Fibroblast of mammary gland (primary cell): ENCODE results near the gene ATXN2.

ENCODE experiments used
- DNase-seq: peaks from one replicate; pipeline ENCODE4 v3.0.0-alpha.2; 2010; ENCODE audit warnings: low read depth
- H3K4me3 ChIP-seq: 2 replicates; pipeline ENCODE4 v1.5.1; 2011; ENCODE audit warnings: low read depth, mild to moderate bottlenecking, low read length, moderate library complexity; ENCODE audit not compliant: control insufficient read depth
- TF ChIP-seq, protein P1 (sequence below): conservative IDR thresholded peaks from 2 replicates; pipeline ENCODE4 v1.5.1; 2011; ENCODE audit warnings: low read depth, low read length, inconsistent platforms; ENCODE audit not compliant: control insufficient read depth, insufficient read depth

Gene ATXN2

DNA sequence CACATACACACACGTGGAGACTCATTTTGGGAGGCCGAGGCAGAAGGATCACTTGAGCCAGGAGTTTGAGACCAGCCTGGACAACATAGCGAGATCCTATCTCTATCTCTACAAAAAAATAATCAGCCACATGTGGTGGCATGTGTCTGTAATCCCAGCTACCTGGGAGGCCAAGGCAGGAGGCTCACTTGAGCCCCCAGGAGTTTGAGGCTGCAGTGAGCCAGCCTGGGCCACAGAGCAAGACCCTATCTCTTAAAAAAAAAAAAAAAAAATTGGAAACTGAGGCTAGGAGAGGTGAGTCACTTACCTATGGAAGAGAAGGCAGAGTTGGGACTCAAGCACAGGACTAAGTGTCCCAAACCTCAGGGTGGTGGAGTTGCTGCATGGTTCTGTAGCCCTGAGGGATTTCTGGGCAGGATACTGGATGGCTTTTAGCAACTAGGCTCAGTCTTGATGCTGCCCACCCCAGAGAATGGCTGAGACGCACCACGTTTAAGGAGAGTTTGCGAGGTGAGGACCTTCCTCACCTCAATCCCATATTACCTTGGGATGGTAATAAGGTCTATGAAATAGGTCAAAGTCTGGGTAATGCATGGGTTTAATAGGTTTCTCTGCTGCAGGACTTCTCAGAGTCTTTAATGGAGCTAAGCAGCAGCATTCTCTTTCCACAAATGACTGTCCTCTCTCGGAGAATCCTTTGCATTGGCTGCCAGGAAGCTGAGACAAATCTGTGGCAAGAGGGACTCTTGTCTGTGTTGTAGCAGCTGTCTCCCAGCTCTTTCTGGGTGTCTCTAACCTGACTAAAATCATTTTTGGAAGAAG is 157.8 kb downstream of the ATXN2 start:
- no peak for DNase-seq
- no peak overlapping the region for H3K4me3 ChIP-seq
- TF ChIP-seq, protein P1, sequence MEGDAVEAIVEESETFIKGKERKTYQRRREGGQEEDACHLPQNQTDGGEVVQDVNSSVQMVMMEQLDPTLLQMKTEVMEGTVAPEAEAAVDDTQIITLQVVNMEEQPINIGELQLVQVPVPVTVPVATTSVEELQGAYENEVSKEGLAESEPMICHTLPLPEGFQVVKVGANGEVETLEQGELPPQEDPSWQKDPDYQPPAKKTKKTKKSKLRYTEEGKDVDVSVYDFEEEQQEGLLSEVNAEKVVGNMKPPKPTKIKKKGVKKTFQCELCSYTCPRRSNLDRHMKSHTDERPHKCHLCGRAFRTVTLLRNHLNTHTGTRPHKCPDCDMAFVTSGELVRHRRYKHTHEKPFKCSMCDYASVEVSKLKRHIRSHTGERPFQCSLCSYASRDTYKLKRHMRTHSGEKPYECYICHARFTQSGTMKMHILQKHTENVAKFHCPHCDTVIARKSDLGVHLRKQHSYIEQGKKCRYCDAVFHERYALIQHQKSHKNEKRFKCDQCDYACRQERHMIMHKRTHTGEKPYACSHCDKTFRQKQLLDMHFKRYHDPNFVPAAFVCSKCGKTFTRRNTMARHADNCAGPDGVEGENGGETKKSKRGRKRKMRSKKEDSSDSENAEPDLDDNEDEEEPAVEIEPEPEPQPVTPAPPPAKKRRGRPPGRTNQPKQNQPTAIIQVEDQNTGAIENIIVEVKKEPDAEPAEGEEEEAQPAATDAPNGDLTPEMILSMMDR: no peak

DNA sequence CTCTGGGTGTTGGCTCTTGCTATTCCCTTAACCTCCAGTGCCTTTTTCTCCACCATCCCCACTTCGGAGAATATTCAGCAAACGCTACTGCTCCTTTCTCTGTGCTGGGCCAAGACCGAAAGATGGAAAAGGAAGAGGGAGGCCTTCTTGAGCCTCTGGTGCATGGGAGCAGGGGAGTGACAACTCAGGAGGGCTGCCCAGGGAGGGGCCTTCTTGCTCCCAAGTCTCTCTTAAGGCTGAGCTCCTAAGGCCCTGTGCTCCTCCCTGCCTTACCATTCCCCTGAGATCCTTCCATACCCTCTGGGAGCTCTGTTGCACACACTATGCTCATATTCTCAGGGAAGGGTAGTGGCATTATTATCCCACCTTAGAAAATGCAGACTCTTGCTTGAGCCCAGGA is 158.5 kb downstream of the ATXN2 start:
- TF ChIP-seq, protein P1: no peak

DNA sequence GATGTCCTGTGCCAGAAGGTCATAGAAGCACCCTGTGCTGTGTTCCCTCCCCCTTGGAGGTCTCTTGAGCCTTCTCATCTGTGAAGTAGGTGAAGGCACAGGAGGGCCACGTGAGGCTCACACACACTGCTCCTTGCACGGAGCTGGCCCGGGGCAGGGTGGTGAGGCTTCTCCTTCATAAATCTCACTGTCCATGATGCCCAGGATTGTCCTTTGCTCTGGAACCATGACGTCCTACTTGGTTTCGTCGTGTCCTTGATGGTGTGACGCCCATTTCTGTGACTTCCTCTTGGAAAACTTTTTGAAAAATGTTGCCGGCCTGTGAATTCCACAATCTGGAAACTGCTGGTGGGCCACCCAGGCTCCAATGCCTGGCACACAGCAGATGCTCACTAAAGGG is 159.0 kb downstream of the ATXN2 start:
- TF ChIP-seq, protein P1: no peak
- DNase-seq: no peak
- H3K4me3 ChIP-seq: no peak overlapping the region

More for the DNA sequence above, 158.5 kb downstream of the ATXN2 start:
- DNase-seq: no peak
- H3K4me3 ChIP-seq: no peak overlapping the region

DNA sequence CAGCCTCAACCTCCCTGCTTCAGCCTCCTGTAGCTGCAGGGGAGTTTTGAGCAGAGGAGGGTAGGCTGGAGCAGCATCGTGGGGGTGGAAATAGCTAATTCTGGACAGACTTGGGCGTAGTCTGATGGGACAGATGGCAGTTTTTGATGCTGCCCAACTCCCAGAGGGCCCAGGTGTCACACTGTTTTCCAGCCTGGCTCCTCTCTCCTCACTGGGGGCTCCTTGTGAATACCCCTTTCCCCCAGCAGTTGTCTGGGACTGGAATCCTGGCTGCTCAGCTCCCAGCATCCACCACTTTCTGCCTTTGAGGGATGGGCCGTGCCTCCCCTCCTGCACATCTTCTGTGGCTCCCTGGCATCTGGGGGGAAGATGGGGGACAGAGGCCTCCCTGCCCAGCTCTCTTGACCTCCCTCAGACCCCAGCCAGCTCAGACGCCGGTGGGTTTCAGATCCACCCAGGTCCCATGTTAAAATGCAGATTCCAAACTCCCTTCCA is 159.4 kb downstream of the ATXN2 start:
- no peak overlapping the region for H3K4me3 ChIP-seq
- no peak for DNase-seq
- TF ChIP-seq, protein P1: no peak

DNA sequence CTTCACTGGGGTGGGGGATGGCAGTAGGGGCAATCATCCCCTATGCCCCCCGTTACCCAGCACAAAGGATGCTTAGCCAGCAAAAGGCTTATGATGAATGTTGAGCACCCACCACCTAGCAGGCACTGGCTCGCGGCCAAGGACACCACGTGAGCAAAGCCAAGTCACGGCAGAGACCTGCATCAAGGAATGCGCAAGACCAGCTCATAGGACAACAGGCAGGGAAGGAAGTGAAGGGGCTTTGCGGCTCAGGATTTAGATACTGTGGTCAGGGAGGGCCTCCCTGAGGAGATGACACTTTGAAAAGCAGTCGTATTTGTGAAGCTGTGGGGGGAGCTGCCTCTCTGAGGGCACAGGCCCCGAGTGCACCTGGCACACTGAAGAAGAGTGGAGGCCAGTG is 160.6 kb downstream of the ATXN2 start:
- TF ChIP-seq, protein P1: no peak
- DNase-seq: peak; percentile 60
- no peak overlapping the region for H3K4me3 ChIP-seq

DNA sequence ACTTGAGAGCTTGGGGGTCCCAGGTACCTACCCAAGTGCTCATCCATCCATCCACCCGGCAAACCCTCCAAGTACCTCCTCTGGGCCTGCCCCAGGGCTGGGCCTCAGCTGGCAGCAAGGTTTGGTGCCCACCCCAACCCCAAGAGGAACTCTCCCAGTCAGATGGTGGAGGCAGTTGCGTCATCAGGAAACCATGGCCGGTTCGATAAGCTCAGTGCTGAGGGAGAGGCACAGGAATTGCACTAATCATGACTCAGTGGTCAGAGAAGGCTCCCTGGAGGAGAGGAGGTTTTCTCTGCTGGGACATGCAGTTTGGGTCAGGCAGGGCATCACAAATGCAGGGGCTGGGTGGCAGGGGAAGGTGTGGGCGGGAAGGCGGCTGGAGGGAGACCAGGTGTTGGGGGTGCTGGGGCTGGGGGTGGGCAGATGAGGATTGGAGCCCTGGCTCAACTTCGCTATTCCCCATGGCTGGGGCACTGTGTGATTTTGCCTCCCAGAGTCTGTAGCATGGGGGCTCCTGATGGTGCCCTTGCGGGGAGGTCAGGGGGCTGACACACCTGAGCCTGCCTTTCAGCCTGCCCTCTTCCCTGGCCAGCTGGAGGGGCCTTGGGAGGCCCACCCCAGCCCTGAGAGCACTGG is 161.2 kb downstream of the ATXN2 start:
- no peak overlapping the region for H3K4me3 ChIP-seq
- DNase-seq: peak; percentile 90

More for the DNA sequence above, 161.2 kb downstream of the ATXN2 start:
- TF ChIP-seq, protein P1: no peak
